CD4-positive, alpha-beta T cell treated with Interleukin-15 for 4 hours (primary cell): ENCODE data around the gene SIX4.
"Not testable (repeated sequence)": the region's sequence is repeated elsewhere in the genome, so short reads cannot be mapped to it uniquely, and the experiment has no call there.

Experiments used
- DNase-seq: peaks from one replicate; pipeline ENCODE4 v3.0.0-alpha.2; 2020; ENCODE audit warnings: low spot score

SIX4 gene

DNA sequence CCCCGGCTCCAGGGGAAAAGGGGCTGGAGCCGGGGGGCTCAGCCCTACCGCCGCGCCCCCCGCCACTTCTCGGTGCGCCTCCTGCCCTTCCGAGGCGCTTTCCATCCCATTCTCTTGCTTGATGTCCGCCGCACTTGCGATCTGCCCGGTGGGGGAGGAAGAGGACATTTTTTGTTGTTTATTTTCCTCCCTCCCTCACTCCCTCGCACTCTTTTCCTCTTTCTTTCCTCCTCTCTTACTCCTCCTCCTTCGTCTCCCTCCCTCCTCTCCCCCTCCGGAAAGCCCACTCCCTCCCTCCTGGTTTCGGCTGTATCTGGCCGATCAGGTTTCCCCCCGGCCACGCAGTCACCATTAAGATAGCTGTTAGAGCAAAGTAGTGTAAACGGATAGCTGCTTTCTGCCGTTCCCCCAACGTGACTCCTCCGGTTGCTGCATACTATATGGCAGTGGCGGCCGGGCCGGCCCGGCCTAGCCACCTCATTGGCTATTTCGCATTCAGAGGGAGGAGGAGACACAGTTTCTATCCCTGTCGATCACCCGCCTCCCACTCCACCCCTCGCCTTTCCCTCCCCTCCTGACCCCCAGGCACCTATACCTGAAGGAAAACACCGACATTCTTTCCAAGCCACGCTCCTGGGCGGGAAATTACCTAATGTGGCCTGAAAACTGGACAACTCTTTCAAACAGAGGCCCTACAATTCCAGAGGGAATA, at the start of gene SIX4:
Gene SIX4 (minus strand): TSS at position 445 of the 712 bp plus-strand sequence. CDS start 277 bp downstream, at position 168.
- no peak for DNase-seq

- DNase-seq, result no peak
Observed at GRCh38 chr14:60773558-60773957, 49.4 kb upstream of the SIX4 start.

DNA sequence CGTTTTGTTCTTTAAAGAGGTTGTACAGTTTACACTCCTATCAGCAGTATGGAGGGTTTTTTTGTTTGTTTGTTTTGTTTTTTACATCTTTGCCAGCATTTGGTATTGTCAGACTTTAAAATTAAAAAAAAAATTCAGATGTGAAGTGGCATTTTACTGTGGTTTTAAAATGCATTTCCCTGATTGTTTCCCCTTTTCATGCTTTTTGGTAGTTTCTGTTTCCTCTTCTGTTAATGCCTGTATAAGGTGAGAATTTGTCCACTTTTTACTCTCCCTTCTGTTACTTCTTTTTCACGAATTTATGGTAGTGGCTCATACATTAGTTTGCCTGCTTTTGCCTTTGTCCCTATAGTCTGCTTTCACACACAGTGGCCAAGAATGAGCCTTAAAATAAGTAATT, 47.0 kb upstream of the SIX4 start:
- no peak for DNase-seq

DNA sequence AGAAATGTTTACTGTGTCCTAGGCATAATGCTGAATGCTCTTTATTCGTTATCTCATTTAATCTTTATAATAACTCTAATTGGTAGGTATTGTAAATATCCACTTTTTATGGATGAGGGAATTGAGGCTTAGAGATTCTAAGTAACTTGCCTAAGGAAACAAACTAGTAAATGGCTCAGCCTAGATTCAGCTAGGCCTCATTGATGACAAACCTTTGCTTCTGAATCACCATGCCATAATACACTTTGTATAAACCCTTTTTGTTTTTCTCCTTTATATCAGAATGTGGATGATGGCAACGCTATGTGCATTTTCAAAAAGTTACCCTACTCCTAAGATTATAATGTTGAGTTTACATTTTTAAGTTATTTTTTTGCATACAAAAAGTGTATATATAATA, 44.5 kb upstream of the SIX4 start:
- no peak for DNase-seq

DNA sequence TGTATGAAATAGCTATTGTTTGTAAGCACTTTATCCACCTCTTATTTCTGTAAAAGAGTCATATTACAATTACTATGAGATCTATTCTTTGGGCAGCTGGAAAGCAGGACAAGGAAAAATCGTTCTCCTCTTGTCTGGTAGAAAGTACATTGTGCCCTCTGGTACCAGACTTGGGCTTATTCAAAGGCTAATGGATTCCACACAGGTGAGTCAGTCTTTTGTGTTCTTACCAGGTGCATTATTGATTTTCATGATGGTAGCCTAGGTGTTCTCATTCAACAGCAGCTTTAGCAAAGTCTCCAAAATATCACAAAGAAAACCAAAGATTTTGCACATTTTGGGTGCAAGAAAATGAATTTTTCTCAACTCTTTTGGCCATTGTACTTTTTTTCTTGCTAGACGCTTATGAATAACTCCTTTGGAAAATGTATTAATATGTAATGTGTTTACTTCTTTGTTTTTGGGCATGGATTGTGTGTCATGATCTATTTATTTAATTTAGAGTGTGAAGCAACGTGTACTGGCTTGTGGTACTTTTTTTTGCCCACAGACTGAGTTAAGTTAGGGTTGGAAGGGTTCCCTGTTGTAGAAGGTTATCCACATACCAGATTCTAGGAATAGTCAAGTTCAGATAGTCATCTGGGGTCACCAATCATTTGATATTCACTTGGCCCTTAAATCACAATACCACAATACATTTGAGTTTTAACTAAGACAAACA, 36.7 kb upstream of the SIX4 start:
- DNase-seq, result no peak

- no peak for DNase-seq
Observed at GRCh38 chr14:60760209-60760608, 36.1 kb upstream of the SIX4 start.

DNA sequence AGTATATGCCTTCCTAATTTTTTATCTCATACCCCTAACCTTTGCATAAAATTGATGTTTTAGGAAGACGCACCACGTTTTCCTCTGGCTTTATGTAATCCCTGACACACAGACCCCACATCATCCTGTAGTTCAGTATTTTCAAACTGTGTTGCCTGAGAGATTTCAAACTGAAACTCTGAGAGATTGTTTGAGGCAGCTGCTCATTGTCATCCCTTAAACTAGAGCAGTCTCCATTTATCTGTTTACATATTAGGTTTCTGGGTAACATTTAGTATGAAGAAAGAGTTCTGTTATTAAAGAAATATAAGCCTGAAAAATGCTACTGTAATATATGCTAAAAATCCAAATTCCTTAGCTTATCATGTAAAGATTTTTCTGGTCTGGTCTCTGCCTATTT, 34.7 kb upstream of the SIX4 start:
- no peak for DNase-seq

DNA sequence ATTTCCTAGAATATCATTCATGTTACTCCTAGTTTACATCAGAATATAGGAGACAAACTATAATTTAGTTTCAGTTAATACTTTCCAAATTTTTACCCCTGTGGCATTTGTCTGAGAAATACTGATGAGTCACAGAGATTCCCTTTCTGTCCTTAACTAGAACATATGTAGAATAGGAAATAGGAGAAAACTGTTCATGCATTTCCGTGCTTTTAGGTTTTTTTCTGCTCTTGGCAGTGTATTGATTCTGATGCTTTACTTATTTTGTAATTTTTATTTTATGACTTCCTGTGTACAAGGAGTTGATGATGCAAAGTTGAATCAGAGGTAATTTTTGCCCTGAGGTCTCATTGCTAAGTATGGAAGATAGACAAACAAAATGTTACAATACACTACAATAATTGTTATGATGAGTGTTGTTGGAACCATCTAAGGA, 33.4 kb upstream of the SIX4 start:
- no peak for DNase-seq

- no peak for DNase-seq
Observed at GRCh38 chr14:60756847-60757246, 32.7 kb upstream of the SIX4 start.

- DNase-seq, result peak; percentile 55
Observed at GRCh38 chr14:60753264-60754119, 29.3 kb upstream of the SIX4 start.

- no peak for DNase-seq
Observed at GRCh38 chr14:60744566-60744965, 20.4 kb upstream of the SIX4 start.

DNA sequence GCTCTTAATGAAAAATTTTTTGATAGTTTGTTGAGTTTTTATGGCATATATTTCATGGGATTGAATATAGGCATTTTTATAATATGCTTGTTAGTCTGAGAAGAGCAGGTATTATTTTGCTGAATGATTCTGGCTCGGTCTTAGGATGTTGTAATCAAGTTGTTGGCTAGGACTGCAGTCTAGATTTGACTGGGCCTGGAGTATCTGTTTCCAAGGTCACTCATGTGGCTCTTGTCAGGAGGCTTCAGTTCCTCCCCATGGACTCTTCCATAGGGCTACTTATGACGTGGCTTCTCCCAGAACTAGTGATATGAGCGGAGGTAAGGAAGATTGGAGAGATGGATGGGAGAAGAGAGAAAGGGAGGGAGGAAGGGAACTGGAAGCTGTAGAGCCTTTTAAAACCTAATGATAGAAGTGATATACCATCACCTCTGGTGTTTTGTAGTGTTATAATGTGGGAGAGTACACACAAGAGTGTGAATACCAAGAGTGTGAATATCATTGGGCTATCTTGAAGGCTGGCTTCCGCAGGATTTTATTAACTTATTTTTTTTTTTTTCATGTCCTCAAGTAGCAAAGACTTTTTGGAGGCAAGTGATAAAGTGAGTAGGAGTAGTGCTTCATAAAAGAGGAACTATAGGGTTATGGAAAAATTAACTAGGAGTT, 14.8 kb upstream of the SIX4 start:
- no peak for DNase-seq

DNA sequence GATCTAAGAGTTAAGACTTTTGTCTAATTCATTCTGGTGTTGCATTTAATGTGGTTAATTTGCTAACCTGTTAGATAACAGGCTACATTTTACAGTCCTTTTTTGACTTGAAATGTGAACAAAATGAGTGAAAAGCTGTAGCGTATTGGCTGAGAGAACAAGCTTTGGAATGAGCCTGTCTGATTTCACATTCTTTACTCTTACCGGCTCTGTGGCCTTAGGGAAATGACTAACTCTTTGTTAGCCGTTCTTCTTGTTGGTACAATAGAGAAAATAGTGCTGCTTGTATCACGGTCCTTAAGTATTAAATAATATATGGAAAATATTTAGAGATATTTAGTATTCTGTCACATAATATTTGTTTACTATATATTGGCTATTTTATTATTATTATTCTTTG, 12.3 kb upstream of the SIX4 start:
- no peak for DNase-seq

DNA sequence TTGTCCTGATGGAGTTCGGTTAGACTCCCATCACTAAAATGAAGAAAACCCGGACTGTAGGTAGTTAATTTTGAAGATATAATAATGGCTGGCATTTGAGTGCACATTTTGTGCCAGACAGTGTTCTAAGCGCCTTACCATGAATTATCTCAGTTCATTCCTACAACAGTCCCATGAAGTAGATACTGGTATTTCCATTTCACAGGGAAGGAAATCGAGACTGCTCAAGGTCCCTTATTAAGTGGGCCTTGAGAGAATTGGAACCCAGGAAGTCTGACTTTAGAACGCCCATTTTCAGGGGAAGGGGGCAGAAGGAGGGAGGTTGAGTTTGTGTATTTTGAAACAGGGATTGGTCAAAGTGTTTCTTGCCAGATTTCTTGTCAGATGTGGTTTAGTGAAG, 11.3 kb upstream of the SIX4 start:
- no peak for DNase-seq

DNA sequence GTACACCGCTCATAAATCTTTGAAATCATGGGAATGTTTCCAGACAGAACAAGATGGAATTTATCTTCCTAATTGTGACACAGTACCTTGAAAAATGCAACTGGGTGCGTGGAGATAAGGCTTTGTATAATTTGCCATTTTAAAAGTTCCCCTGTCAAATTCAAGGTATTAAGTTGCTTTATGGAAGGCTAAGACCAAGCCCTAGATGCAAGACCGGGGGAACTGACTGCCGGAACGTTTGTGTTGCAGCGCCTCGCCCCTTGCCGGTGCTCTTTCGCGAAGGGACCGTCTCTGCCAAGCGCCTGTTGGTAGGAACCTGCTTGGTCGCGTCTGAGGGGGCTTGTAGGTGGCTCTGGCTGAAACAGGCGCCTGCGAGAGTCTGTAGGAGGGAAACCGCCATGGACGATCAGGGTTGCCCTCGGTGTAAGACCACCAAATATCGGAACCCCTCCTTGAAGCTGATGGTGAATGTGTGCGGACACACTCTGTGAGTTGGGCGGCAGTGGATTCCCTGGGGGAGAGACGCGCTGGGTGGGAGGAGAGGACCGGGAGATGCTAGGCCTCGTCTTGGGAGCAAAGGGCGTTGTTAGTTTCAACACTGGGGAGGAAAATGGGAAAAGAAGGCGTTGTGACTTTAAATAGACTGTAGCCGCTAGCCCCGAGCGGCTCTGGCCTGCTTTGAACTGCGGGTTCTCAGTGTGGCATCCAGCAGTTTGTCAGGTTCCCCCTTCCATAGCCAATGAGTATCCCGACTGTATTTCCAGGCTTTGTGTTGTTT, 10.5 kb upstream of the SIX4 start, which contains the start of gene MNAT1:
Gene MNAT1 (plus strand): TSS at position 297 of the 778 bp plus-strand sequence. CDS start 102 bp downstream, at position 399.
- peak; percentile 74 for DNase-seq

DNA sequence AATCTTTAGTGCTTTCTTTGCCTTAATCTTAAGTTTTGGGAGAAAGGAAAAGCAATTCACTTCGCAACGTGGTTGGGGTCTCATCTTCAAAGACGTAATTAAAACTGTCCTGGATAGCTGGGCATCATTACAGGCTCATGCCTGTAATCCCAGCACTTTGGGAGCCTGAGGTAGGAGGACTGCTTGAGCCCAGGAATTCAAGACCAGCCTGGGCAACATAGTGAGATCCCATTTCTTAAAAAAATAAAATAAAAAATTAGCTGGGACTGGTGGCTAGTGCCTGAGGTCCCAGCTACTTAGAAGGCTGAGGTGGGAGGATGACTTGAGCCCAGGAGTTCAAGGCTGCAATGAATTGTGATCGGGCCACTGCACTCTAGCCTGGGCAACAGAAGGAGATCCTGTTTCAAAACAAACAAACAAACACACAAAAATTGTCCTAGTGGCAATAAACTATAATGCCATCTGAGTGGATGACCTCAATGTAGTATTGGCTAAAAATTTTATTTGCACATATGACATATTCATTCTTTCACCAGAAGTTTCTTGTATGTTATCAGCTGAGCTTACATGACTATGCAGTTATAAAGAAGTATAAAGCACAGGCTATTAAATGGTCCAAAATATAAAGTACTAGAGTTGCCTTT, 8.8 kb upstream of the SIX4 start:
- DNase-seq, result no peak

GRCh38 chr14:60731291-60731690, 7.1 kb upstream of the SIX4 start:
- DNase-seq, result not testable (repeated sequence)

DNA sequence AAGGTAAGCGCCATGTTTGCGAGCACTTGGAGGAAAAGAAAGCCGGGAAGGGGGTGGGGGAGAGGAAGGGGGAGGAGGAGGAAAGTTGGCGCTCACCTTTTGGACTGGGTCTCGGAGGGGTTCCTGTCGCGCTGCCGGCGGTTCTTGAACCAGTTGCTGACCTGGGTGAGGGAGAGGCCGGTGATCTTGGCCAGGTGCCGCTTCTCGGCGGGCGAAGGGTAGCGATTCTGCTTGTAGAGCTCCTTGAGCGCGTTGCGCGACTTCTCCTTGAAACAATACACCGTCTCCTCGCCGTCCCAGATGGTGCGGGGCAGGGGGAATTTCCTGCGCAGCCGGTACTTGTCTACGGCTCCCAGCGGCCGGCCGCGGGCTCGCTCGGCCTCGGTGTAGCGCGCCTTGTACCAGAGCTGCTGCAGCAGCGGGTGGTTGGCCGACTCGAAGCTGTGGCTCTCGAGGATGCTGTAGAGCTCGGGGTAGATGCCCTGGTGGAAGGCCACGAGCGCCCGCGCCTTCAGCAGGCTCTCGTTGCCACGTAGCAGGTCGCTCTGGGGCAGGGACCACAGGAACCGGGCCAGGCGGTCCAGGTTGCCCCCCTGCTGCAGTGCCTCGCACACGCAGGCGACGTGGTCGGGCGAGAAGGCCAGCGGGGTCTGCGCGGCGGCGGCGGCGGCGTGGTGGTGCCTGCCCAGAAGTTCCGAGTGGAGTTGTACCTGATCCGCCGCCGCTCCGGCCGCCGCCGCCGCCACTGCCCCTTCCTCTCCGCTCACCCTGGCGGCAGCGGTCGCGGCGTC, 840 bp downstream of the SIX4 start:
- DNase-seq, result no peak

GRCh38 chr14:60722357-60723115, 1.6 kb downstream of the SIX4 start:
- no peak for DNase-seq
